ENCODE results near the gene IL6.

GRCh38 chr7:22700559-22701002 lies 26.4 kb upstream of the IL6 start:
- no peak for TF ChIP-seq POLR2AphosphoS5 (IDR thresholded peaks at IDR 0.05; ENCODE audit: low read depth, low read length)
- TF ChIP-seq POLR2A (IDR thresholded peaks at IDR 0.05; ENCODE audit: low read depth, low read length), result no peak
- TF ChIP-seq POU2F2 (IDR thresholded peaks at IDR 0.05; ENCODE audit: low read depth, low read length), result no peak
- TF ChIP-seq SPI1 (IDR thresholded peaks at IDR 0.05; ENCODE audit: low read depth, low read length), result no peak
